Kidney epithelial cell (primary cell): ENCODE data around the gene MICB. TPM values are rescaled to one million over a fixed set of nuclear protein-coding genes. Genes with fewer than 3 reads are reported as not detected.

ENCODE experiments used
- DNase-seq: peaks from one replicate; pipeline ENCODE4 v3.0.0-alpha.2; 2010; ENCODE audit warnings: low read depth
- H3K27me3 ChIP-seq: 2 replicates; pipeline ENCODE4 v1.6.0; 2011; ENCODE audit warnings: low read length; ENCODE audit not compliant: control insufficient read depth, insufficient read depth
- H3K36me3 ChIP-seq: 2 replicates; pipeline ENCODE4 v1.5.1; 2011; ENCODE audit warnings: low read length; ENCODE audit not compliant: control insufficient read depth, insufficient read depth
- H3K4me3 ChIP-seq: 2 replicates; pipeline ENCODE4 v1.5.1; 2011; ENCODE audit warnings: low read depth, mild to moderate bottlenecking, control low read depth, low read length
- CTCF ChIP-seq: IDR thresholded peaks from 2 replicates; pipeline ENCODE4 v1.5.1; 2011; ENCODE audit warnings: mild to moderate bottlenecking, moderate library complexity, low read length, control low read depth, inconsistent platforms; ENCODE audit not compliant: insufficient read depth, poor library complexity, severe bottlenecking
- total RNA-seq: library from RNA; depleted of rRNA; stranded (reverse); fragments of >200 nt; gene quantifications from 2 replicates; pipeline ENCODE4 v1.2.3, GENCODE V29; 2015

Gene MICB
- total RNA-seq, 1 donor from 2014 or later = 8.1 TPM

- Histone ChIP-seq H3K27me3 (no peaks in the 10 kb centered on the region), H3K36me3 (peaks cover 4% of the 10 kb centered on the region), H3K4me3 (no peak overlapping the region)
- DNase-seq = no peak
- TF ChIP-seq CTCF = no peak
These were observed 35.5 kb downstream of the MICB start for GRCh38 chr6:31533455-31533841.

GRCh38 chr6:31534011-31534410 is 36.1 kb downstream of the MICB start:
- no peak for DNase-seq
- TF ChIP-seq CTCF = no peak
- Histone ChIP-seq H3K36me3 (peaks cover 4% of the 10 kb centered on the region), H3K27me3 (no peaks in the 10 kb centered on the region), H3K4me3 (no peak overlapping the region)

GRCh38 chr6:31534521-31535040 is 36.6 kb downstream of the MICB start:
- H3K27me3 ChIP-seq = no peaks in the 10 kb centered on the region
- peaks cover 4% of the 10 kb centered on the region for H3K36me3 ChIP-seq
- no peak overlapping the region for H3K4me3 ChIP-seq
- DNase-seq = no peak
- no peak for TF ChIP-seq CTCF

GRCh38 chr6:31535538-31536324 is 37.8 kb downstream of the MICB start:
- no peak for TF ChIP-seq CTCF
- H3K36me3 ChIP-seq = peaks cover 4% of the 10 kb centered on the region
- no peak overlapping the region for H3K4me3 ChIP-seq
- H3K27me3 ChIP-seq = no peaks in the 10 kb centered on the region
- DNase-seq = no peak

GRCh38 chr6:31538805-31539400 is 41.0 kb downstream of the MICB start:
- no peak for TF ChIP-seq CTCF
- Histone ChIP-seq H3K27me3 (no peaks in the 10 kb centered on the region), H3K4me3 (no peak overlapping the region), H3K36me3 (peaks cover 4% of the 10 kb centered on the region)
- DNase-seq = no peak
